WTC11 (cell line): ENCODE results near the gene ACVR2B. TPM values are rescaled to one million over a fixed set of nuclear protein-coding genes. Genes with fewer than 3 reads are reported as not detected.

ENCODE experiments used
- ATAC-seq: fragments of 200-7000 bp; cut with Tn5 transposase; 2 replicates; pipeline ENCODE4 v1.10.0; 2021; ENCODE audit warnings: mild to moderate bottlenecking, moderate library complexity
- CTCF ChIA-PET: fragments of 300-600 bp; sonication (Branson Sonifier 250); formaldehyde crosslinking; loops from one replicate; lab custom pipeline; 2021; ENCODE audit warnings: antibody characterized with exemption; lab: Charles Lee
- POLR2A ChIA-PET: fragments of 350-600 bp; sonication (Branson Sonifier 250); formaldehyde crosslinking; loops from one replicate; lab custom pipeline; 2021; ENCODE audit warnings: antibody characterized with exemption; lab: Charles Lee
- DNase-seq: peaks from one replicate; pipeline ENCODE4 v3.0.0; 2021; ENCODE audit warnings: low spot score
- H3K27ac Mint-ChIP-seq: 2 replicates; pipeline ENCODE4 v1.8.0; 2021; ENCODE audit warnings: mixed read lengths
- H3K27me3 Mint-ChIP-seq: 2 replicates; pipeline ENCODE4 v1.8.0; 2021; ENCODE audit warnings: low read depth, mild to moderate bottlenecking, moderate library complexity, mixed read lengths
- H3K36me3 Mint-ChIP-seq: 2 replicates; pipeline ENCODE4 v1.8.0; 2021; ENCODE audit warnings: mixed read lengths
- H3K4me1 Mint-ChIP-seq: 2 replicates; pipeline ENCODE4 v1.8.0; 2022; ENCODE audit warnings: mixed read lengths
- H3K4me3 Mint-ChIP-seq: 2 replicates; pipeline ENCODE4 v1.8.0; 2021; ENCODE audit warnings: mild to moderate bottlenecking, moderate library complexity, mixed read lengths
- H3K9me3 Mint-ChIP-seq: 2 replicates; pipeline ENCODE4 v1.8.0; 2021; ENCODE audit warnings: mixed read lengths
- ATF2 ChIP-seq: sonication (generic); formaldehyde crosslinking; IDR thresholded peaks from 2 replicates; pipeline ENCODE4 v1.8.1; 2022; ENCODE audit warnings: low read depth, missing genetic modification reagents, borderline replicate concordance
- CBFB ChIP-seq: sonication (generic); formaldehyde crosslinking; IDR thresholded peaks from 2 replicates; pipeline ENCODE4 v1.8.1; 2022; ENCODE audit warnings: mild to moderate bottlenecking, low read depth, missing genetic modification reagents
- CREM ChIP-seq: sonication (generic); formaldehyde crosslinking; IDR thresholded peaks from 2 replicates; pipeline ENCODE4 v1.8.1; 2022; ENCODE audit warnings: mild to moderate bottlenecking, missing genetic modification reagents, moderate library complexity
- ELF4 ChIP-seq: sonication (generic); formaldehyde crosslinking; IDR thresholded peaks from 2 replicates; pipeline ENCODE4 v1.8.1; 2022; ENCODE audit warnings: low read depth, mild to moderate bottlenecking, moderate library complexity, missing genetic modification reagents
- FOXJ3 ChIP-seq: sonication (generic); formaldehyde crosslinking; IDR thresholded peaks from 2 replicates; pipeline ENCODE4 v1.9.0; 2021; ENCODE audit warnings: missing genetic modification reagents, mild to moderate bottlenecking, borderline replicate concordance
- FOXP4 ChIP-seq: sonication (generic); formaldehyde crosslinking; IDR thresholded peaks from 2 replicates; pipeline ENCODE4 v1.8.0; 2022; ENCODE audit warnings: mild to moderate bottlenecking, missing genetic modification reagents
- IRF2 ChIP-seq: sonication (generic); formaldehyde crosslinking; IDR thresholded peaks from 2 replicates; pipeline ENCODE4 v1.8.0; 2022; ENCODE audit warnings: low read depth, missing genetic modification reagents, borderline replicate concordance
- JUN ChIP-seq: sonication (generic); formaldehyde crosslinking; IDR thresholded peaks from 2 replicates; pipeline ENCODE4 v1.8.0; 2023; ENCODE audit warnings: mild to moderate bottlenecking, missing genetic modification reagents
- NFYB ChIP-seq: sonication (generic); formaldehyde crosslinking; conservative IDR thresholded peaks from 2 replicates; pipeline ENCODE4 v1.8.0; 2022; ENCODE audit warnings: low read depth, missing genetic modification reagents
- SOX15 ChIP-seq: fragments of 250-450 bp; sonication (Bioruptor Pico); IDR thresholded peaks from 2 replicates; pipeline ENCODE4 v1.9.0; 2021; ENCODE audit warnings: mild to moderate bottlenecking
- ZNF416 ChIP-seq: fragments of 250-450 bp; sonication (Bioruptor Pico); IDR thresholded peaks from 2 replicates; pipeline ENCODE4 v1.9.0; 2021; ENCODE audit warnings: mild to moderate bottlenecking, inconsistent platforms
- ZNF425 ChIP-seq: fragments of 250-450 bp; sonication (Bioruptor Pico); conservative IDR thresholded peaks from 2 replicates; pipeline ENCODE4 v1.9.0; 2021; ENCODE audit warnings: mild to moderate bottlenecking
- ZNF671 ChIP-seq: fragments of 250-450 bp; sonication (Bioruptor Pico); IDR thresholded peaks from 2 replicates; pipeline ENCODE4 v1.8.0; 2021; ENCODE audit warnings: mild to moderate bottlenecking
- total RNA-seq: library from RNA; stranded (reverse); gene quantifications from 3 replicates; pipeline ENCODE4 v1.2.3, GENCODE V29; 2021
- TF ChIP-seq, protein P1 (sequence below): sonication (generic); formaldehyde crosslinking; IDR thresholded peaks from 2 replicates; pipeline ENCODE4 v1.8.0; 2022; ENCODE audit warnings: mild to moderate bottlenecking, missing genetic modification reagents
- TF ChIP-seq, protein P2 (sequence below): sonication (generic); formaldehyde crosslinking; IDR thresholded peaks from 2 replicates; pipeline ENCODE4 v1.8.1; 2023; ENCODE audit warnings: mild to moderate bottlenecking, missing genetic modification reagents
- TF ChIP-seq, protein P3 (sequence below): fragments of 250-450 bp; sonication (Bioruptor Pico); IDR thresholded peaks from 2 replicates; pipeline ENCODE4 v1.9.0; 2021; ENCODE audit warnings: mild to moderate bottlenecking
- TF ChIP-seq, protein P4 (sequence below): sonication (generic); formaldehyde crosslinking; IDR thresholded peaks from 2 replicates; pipeline ENCODE4 v1.8.1; 2022; ENCODE audit warnings: mild to moderate bottlenecking, missing genetic modification reagents, moderate library complexity, borderline replicate concordance
- TF ChIP-seq, protein P5 (sequence below): sonication (generic); formaldehyde crosslinking; IDR thresholded peaks from 2 replicates; pipeline ENCODE4 v1.8.0; 2022; ENCODE audit warnings: mild to moderate bottlenecking, missing genetic modification reagents

The ACVR2B gene
- total RNA-seq, 1 experiment from 2014 or later = 104 TPM

- TF ChIP-seq IRF2 (CRISPR knock-in tag) (no peak), ZNF425 (no peak), SOX15 (no peak)
- TF ChIP-seq, all 79 proteins: peak for 0
Measured at GRCh38 chr3:38489766-38490165, 36.1 kb downstream of the ACVR2B start (continued).

DNA sequence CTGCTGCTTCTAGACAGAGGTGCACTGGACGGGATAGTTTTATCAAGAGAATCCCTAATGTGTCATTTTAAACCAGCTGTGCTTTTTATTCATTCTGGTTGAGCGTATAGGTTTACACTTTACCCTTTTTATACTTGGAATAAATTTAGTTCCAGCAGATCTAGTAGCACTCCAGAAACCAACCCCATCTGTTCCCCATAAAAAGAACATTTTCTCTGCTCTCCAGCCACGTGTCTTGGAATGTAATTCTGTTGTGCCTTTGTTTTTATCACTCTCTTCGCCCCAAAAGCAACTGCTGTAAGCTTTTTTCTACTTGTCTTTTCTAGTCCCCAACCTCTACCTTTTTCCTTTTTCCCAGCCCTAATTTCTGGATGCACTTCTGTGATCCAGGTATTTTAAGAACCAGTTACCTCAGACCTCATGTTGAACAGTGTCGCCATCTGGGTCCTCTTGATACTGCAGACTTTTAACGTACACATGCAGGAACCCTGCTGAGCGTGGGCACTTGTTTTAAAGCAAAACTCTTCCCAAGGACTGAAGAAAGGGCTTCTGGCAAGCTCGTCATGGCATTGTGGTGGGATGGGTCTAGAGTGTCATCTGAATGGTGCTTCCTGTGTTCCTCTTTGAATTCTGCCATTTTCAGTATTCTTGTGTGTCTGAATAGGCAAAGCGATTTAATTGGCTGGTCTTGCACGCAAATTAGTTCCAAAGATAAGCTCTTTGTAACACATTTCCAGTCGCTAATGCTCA, 36.8 kb downstream of the ACVR2B start:
- Mint-ChIP-seq H3K4me1 (no peaks in the 10 kb centered on the region), H3K36me3 (no peaks in the 10 kb centered on the region; the same call in 1 of the 2 replicates), H3K27ac (no peak overlapping the region; the same call in 1 of the 2 replicates), H3K27me3 (no peaks in the 10 kb centered on the region), H3K9me3 (no peaks in the 10 kb centered on the region), H3K4me3 (no peak overlapping the region)
- ATAC-seq (no peak), DNase-seq (no peak)
- TF ChIP-seq IRF2 (CRISPR knock-in tag) (no peak), FOXJ3 (CRISPR knock-in tag) (no peak), ATF2 (no peak)
- TF ChIP-seq, protein P1, sequence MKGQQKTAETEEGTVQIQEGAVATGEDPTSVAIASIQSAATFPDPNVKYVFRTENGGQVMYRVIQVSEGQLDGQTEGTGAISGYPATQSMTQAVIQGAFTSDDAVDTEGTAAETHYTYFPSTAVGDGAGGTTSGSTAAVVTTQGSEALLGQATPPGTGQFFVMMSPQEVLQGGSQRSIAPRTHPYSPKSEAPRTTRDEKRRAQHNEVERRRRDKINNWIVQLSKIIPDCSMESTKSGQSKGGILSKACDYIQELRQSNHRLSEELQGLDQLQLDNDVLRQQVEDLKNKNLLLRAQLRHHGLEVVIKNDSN (CRISPR knock-in tag) = no peak
- CTCF ChIA-PET = interaction anchor here (1.1 to 1.7 kb wide), 2 partner anchors 38 to 165 kb away, joined by 4 to 6 read pairs; no protein-coding TSS in a partner anchor
- POLR2A ChIA-PET = no interaction called here

- Mint-ChIP-seq H3K36me3 (no peaks in the 10 kb centered on the region; the same call in 1 of the 2 replicates), H3K27ac (no peak overlapping the region), H3K4me1 (no peaks in the 10 kb centered on the region), H3K27me3 (no peaks in the 10 kb centered on the region), H3K4me3 (no peak overlapping the region), H3K9me3 (no peaks in the 10 kb centered on the region)
- ATAC-seq = no peak
- POLR2A ChIA-PET = no interaction called here
- DNase-seq = no peak
- CTCF ChIA-PET = interaction anchor here (1.2 to 1.7 kb wide), 2 partner anchors 132 to 164 kb away, joined by 3 to 6 read pairs; no protein-coding TSS in a partner anchor
- no peak for TF ChIP-seq JUN
- TF ChIP-seq, protein P2, sequence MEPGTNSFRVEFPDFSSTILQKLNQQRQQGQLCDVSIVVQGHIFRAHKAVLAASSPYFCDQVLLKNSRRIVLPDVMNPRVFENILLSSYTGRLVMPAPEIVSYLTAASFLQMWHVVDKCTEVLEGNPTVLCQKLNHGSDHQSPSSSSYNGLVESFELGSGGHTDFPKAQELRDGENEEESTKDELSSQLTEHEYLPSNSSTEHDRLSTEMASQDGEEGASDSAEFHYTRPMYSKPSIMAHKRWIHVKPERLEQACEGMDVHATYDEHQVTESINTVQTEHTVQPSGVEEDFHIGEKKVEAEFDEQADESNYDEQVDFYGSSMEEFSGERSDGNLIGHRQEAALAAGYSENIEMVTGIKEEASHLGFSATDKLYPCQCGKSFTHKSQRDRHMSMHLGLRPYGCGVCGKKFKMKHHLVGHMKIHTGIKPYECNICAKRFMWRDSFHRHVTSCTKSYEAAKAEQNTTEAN (CRISPR knock-in tag) = no peak
- TF ChIP-seq, protein P3, sequence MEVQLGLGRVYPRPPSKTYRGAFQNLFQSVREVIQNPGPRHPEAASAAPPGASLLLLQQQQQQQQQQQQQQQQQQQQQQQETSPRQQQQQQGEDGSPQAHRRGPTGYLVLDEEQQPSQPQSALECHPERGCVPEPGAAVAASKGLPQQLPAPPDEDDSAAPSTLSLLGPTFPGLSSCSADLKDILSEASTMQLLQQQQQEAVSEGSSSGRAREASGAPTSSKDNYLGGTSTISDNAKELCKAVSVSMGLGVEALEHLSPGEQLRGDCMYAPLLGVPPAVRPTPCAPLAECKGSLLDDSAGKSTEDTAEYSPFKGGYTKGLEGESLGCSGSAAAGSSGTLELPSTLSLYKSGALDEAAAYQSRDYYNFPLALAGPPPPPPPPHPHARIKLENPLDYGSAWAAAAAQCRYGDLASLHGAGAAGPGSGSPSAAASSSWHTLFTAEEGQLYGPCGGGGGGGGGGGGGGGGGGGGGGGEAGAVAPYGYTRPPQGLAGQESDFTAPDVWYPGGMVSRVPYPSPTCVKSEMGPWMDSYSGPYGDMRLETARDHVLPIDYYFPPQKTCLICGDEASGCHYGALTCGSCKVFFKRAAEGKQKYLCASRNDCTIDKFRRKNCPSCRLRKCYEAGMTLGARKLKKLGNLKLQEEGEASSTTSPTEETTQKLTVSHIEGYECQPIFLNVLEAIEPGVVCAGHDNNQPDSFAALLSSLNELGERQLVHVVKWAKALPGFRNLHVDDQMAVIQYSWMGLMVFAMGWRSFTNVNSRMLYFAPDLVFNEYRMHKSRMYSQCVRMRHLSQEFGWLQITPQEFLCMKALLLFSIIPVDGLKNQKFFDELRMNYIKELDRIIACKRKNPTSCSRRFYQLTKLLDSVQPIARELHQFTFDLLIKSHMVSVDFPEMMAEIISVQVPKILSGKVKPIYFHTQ (CRISPR knock-in tag) = no peak
- TF ChIP-seq ZNF416 (CRISPR knock-in tag) = no peak
- TF ChIP-seq, protein P4, sequence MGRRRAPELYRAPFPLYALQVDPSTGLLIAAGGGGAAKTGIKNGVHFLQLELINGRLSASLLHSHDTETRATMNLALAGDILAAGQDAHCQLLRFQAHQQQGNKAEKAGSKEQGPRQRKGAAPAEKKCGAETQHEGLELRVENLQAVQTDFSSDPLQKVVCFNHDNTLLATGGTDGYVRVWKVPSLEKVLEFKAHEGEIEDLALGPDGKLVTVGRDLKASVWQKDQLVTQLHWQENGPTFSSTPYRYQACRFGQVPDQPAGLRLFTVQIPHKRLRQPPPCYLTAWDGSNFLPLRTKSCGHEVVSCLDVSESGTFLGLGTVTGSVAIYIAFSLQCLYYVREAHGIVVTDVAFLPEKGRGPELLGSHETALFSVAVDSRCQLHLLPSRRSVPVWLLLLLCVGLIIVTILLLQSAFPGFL (CRISPR knock-in tag) = no peak
- no peak for TF ChIP-seq ZNF671 (CRISPR knock-in tag)
- TF ChIP-seq, protein P5, sequence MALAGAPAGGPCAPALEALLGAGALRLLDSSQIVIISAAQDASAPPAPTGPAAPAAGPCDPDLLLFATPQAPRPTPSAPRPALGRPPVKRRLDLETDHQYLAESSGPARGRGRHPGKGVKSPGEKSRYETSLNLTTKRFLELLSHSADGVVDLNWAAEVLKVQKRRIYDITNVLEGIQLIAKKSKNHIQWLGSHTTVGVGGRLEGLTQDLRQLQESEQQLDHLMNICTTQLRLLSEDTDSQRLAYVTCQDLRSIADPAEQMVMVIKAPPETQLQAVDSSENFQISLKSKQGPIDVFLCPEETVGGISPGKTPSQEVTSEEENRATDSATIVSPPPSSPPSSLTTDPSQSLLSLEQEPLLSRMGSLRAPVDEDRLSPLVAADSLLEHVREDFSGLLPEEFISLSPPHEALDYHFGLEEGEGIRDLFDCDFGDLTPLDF (CRISPR knock-in tag) = no peak
- TF ChIP-seq CREM (CRISPR knock-in tag) = no peak
- no peak for TF ChIP-seq CBFB (CRISPR knock-in tag)
- no peak for TF ChIP-seq NFYB
- no peak for TF ChIP-seq ELF4 (CRISPR knock-in tag)
- no peak for TF ChIP-seq FOXP4 (CRISPR knock-in tag)
Measured at GRCh38 chr3:38491215-38491614, 37.5 kb downstream of the ACVR2B start.
